C4-2B (cell line): ENCODE measurements around the gene ATG101.

Experiments used
- ZFX ChIP-seq: fragments of 450-650 bp; IDR thresholded peaks from 2 replicates; pipeline ENCODE4 v1.6.1; 2017
- TF ChIP-seq, protein P1 (sequence below): fragments of 450-650 bp; conservative IDR thresholded peaks from 2 replicates; pipeline ENCODE4 v1.5.1; 2017; ENCODE audit warnings: mild to moderate bottlenecking

DNA sequence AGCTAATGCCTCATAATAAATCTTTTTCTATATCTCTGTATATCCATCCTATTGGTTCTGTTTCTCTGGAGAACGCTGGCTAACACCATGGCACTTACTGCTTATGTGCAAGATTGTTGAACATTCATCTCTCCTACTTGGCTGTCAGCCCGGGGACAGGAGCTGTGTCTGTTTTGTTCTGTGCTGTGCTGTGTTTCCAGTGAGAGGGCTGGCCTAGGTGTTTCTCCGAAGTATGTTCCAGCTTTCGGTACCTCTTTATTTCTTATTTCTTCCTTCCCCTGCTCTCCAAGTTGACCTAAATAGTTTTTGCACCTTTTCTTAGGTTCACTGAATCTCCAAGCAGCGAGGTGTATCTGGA, 37.4 kb upstream of the ATG101 start:
- TF ChIP-seq, protein P1, sequence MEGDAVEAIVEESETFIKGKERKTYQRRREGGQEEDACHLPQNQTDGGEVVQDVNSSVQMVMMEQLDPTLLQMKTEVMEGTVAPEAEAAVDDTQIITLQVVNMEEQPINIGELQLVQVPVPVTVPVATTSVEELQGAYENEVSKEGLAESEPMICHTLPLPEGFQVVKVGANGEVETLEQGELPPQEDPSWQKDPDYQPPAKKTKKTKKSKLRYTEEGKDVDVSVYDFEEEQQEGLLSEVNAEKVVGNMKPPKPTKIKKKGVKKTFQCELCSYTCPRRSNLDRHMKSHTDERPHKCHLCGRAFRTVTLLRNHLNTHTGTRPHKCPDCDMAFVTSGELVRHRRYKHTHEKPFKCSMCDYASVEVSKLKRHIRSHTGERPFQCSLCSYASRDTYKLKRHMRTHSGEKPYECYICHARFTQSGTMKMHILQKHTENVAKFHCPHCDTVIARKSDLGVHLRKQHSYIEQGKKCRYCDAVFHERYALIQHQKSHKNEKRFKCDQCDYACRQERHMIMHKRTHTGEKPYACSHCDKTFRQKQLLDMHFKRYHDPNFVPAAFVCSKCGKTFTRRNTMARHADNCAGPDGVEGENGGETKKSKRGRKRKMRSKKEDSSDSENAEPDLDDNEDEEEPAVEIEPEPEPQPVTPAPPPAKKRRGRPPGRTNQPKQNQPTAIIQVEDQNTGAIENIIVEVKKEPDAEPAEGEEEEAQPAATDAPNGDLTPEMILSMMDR = no peak
- TF ChIP-seq ZFX = no peak
